Stomach (tissue), 4 donors: Measurements from ENCODE around the gene CAMSAP3.

Experiments
- POLR2AphosphoS5 ChIP-seq, 3 donors: sonication (generic); formaldehyde crosslinking; IDR thresholded peaks; one replicate each; pipeline ENCODE4 v1.6.1; 2016; ENCODE audit warnings: antibody characterized with exemption in 3 of 3
- TF ChIP-seq, protein P1 (sequence below), 7 experiments: fragments of 450-650 bp in 4 of 7; fragments of 200-600 bp in 3 of 7; sonication (generic) in 3 of 7; IDR thresholded peaks; one replicate each; pipeline ENCODE4 v1.5.1; 2016 to 2019; ENCODE audit warnings: antibody characterized with exemption in 7 of 7, control low read depth in 2 of 7, mild to moderate bottlenecking in 1 of 7

DNA sequence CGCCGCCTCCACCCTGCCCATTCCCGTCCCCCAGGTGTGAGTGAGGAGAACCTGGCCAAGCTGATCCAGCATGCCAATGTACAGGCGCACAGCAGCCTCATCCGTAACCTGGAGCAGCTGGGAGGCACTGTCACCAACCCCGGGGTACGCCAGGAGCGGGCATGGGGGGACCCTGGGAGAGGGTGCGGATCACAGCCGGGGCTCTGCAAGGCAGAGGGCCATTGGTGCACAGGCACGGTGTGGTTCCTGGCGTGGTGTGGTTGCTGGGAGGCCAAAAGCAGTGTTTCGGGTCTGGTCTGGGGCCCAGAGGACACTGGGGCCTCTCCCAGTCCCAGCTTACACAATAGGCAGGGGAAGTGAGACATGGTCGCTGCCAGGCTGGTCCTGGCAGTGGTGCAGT, 49.5 kb downstream of the CAMSAP3 start:
- TF ChIP-seq, protein P1, sequence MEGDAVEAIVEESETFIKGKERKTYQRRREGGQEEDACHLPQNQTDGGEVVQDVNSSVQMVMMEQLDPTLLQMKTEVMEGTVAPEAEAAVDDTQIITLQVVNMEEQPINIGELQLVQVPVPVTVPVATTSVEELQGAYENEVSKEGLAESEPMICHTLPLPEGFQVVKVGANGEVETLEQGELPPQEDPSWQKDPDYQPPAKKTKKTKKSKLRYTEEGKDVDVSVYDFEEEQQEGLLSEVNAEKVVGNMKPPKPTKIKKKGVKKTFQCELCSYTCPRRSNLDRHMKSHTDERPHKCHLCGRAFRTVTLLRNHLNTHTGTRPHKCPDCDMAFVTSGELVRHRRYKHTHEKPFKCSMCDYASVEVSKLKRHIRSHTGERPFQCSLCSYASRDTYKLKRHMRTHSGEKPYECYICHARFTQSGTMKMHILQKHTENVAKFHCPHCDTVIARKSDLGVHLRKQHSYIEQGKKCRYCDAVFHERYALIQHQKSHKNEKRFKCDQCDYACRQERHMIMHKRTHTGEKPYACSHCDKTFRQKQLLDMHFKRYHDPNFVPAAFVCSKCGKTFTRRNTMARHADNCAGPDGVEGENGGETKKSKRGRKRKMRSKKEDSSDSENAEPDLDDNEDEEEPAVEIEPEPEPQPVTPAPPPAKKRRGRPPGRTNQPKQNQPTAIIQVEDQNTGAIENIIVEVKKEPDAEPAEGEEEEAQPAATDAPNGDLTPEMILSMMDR (IDR thresholded peaks at IDR 0.05) = no peak
- TF ChIP-seq POLR2AphosphoS5 (IDR thresholded peaks at IDR 0.05) = no peak
